SK-N-SH (cell line): Measurements from ENCODE around the gene MAPK1. TPM values are rescaled to one million over a fixed set of nuclear protein-coding genes. Genes with fewer than 3 reads are reported as not detected.

Experiments
- CTCF ChIA-PET: fragments of 300-600, 350-600 bp; formaldehyde crosslinking; extraction: SDS; loops from one replicate; lab custom pipeline; 2021; lab: Yijun Ruan, JAX
- POLR2A ChIA-PET: fragments of 350-600 bp; sonication (Branson Sonifier 250); formaldehyde crosslinking; extraction: SDS; loops from one replicate; lab custom pipeline; 2020; ENCODE audit warnings: antibody characterized with exemption, inconsistent platforms; lab: Yijun Ruan, JAX
- DNase-seq: peaks from one replicate; pipeline ENCODE4 v3.0.0; 2012
- H2AFZ ChIP-seq: fragments of 200-600 bp; sonication (generic); 2 replicates; pipeline ENCODE4 v1.8.1; 2016; ENCODE audit warnings: antibody characterized with exemption, mild to moderate bottlenecking, low read depth
- H3F3A ChIP-seq: fragments of 200-600 bp; sonication (generic); replicated peaks from 2 replicates; pipeline ENCODE3; 2016; ENCODE audit warnings: antibody characterized with exemption, mild to moderate bottlenecking; ENCODE audit not compliant: insufficient read depth
- H3K27ac ChIP-seq, 2 experiments: fragments of 200-500 bp in 1 of 2; fragments of 200-600 bp in 1 of 2; sonication (Bioruptor generic) in 1 of 2; sonication (generic), shearing (Covaris generic) in 1 of 2; 2 replicates each; pipeline versions ENCODE4 v1.5.1 to v1.6.1; 2014 to 2016; ENCODE audit warnings: low read depth in 2 of 2, inconsistent platforms in 1 of 2, low read length in 1 of 2, mild to moderate bottlenecking in 1 of 2, mixed read lengths in 1 of 2
- H3K27me3 ChIP-seq: fragments of 200-600 bp; sonication (generic), shearing (Covaris generic); 2 replicates; pipeline ENCODE4 v1.6.1; 2016; ENCODE audit warnings: mixed run types; ENCODE audit not compliant: insufficient read depth
- H3K36me3 ChIP-seq, 2 experiments: fragments of 200-500 bp in 1 of 2; fragments of 200-600 bp in 1 of 2; sonication (Bioruptor generic) in 1 of 2; sonication (generic) in 1 of 2; replicated peaks in 1 of 2; 2 replicates each; pipeline versions ENCODE3 to v1.5.1; 2014 to 2016; ENCODE audit warnings: low read length in 1 of 2, mild to moderate bottlenecking in 1 of 2; ENCODE audit not compliant: insufficient read depth in 2 of 2, control insufficient read depth in 1 of 2
- H3K4me1 ChIP-seq, 2 experiments: fragments of 200-500 bp in 1 of 2; fragments of 200-600 bp in 1 of 2; sonication (Bioruptor generic) in 1 of 2; sonication (generic), shearing (Covaris generic) in 1 of 2; 2 replicates each; pipeline versions ENCODE4 v1.5.1 to v1.6.1; 2014 to 2016; ENCODE audit warnings: low read depth in 1 of 2, low read length in 1 of 2, mixed run types in 1 of 2; ENCODE audit not compliant: insufficient read depth in 2 of 2, control insufficient read depth in 1 of 2
- H3K4me2 ChIP-seq: fragments of 200-600 bp; sonication (generic), shearing (Covaris generic); 2 replicates; pipeline ENCODE4 v1.6.1; 2017; ENCODE audit warnings: mixed run types
- H3K4me3 ChIP-seq, 2 experiments: fragments of 200-500 bp in 1 of 2; fragments of 200-600 bp in 1 of 2; sonication (Bioruptor generic) in 1 of 2; sonication (generic), shearing (Covaris generic) in 1 of 2; 2 replicates each; pipeline versions ENCODE4 v1.5.1 to v1.8.1; 2014 to 2016; ENCODE audit warnings: low read depth in 2 of 2, inconsistent platforms in 1 of 2, low read length in 1 of 2, mild to moderate bottlenecking in 1 of 2, mixed read lengths in 1 of 2, moderate library complexity in 1 of 2
- H3K79me2 ChIP-seq: fragments of 200-600 bp; sonication (generic); 2 replicates; pipeline ENCODE4 v1.8.1; 2017; ENCODE audit warnings: mild to moderate bottlenecking; ENCODE audit not compliant: insufficient read depth
- H3K9ac ChIP-seq: fragments of 200-600 bp; sonication (generic); 2 replicates; pipeline ENCODE4 v1.6.1; 2017; ENCODE audit warnings: mixed run types
- H3K9me2 ChIP-seq: fragments of 200-600 bp; sonication (generic); 2 replicates; pipeline ENCODE4 v1.6.1; 2017; ENCODE audit warnings: mixed run types
- H3K9me3 ChIP-seq: fragments of 200-600 bp; sonication (generic); 2 replicates; pipeline ENCODE4 v1.6.1; 2017; ENCODE audit warnings: mixed run types, mild to moderate bottlenecking, moderate library complexity
- H4K20me1 ChIP-seq: fragments of 200-600 bp; sonication (generic); 2 replicates; pipeline ENCODE4 v1.6.1; 2017; ENCODE audit warnings: mild to moderate bottlenecking, mixed run types; ENCODE audit not compliant: insufficient read depth
- CTCF ChIP-seq: fragments of 200-600 bp; sonication (generic); IDR thresholded peaks from 2 replicates; pipeline ENCODE4 v1.6.1; 2017; ENCODE audit warnings: antibody characterized with exemption, mild to moderate bottlenecking, moderate library complexity
- EZH2phosphoT487 ChIP-seq: fragments of 200-600 bp; sonication (generic); IDR thresholded peaks from 2 replicates; pipeline ENCODE4 v1.6.1; 2017; ENCODE audit warnings: low read depth, mixed run types, mild to moderate bottlenecking, antibody characterized with exemption, moderate library complexity, borderline replicate concordance
- FOSL2 ChIP-seq: IDR thresholded peaks from 2 replicates; pipeline ENCODE4 v1.4.0; 2012; ENCODE audit warnings: low read depth, mild to moderate bottlenecking, moderate library complexity, borderline replicate concordance
- FOXJ3 ChIP-seq: sonication (generic); formaldehyde crosslinking; IDR thresholded peaks from 2 replicates; pipeline ENCODE4 v1.5.1; 2020; ENCODE audit warnings: mild to moderate bottlenecking, missing genetic modification reagents
- FOXM1 ChIP-seq: IDR thresholded peaks from 2 replicates; pipeline ENCODE4 v1.4.0; 2012; ENCODE audit warnings: low read depth, mild to moderate bottlenecking
- GABPA ChIP-seq: IDR thresholded peaks from 2 replicates; pipeline ENCODE4 v1.4.0; 2012; ENCODE audit warnings: low read depth, mild to moderate bottlenecking
- JUND ChIP-seq: IDR thresholded peaks from 2 replicates; pipeline ENCODE4 v1.4.0; 2012
- MEF2A ChIP-seq: IDR thresholded peaks from 2 replicates; pipeline ENCODE4 v1.4.0; 2012; ENCODE audit warnings: low read depth, borderline replicate concordance
- NRF1 ChIP-seq: IDR thresholded peaks from 2 replicates; pipeline ENCODE4 v1.6.1; 2012; ENCODE audit warnings: low read depth, mild to moderate bottlenecking, low read length
- POLR2AphosphoS5 ChIP-seq: IDR thresholded peaks from 2 replicates; pipeline ENCODE4 v1.6.1; 2012; ENCODE audit warnings: low read depth, low read length
- RAD21 ChIP-seq: IDR thresholded peaks from 2 replicates; pipeline ENCODE4 v1.6.1; 2012; ENCODE audit warnings: mild to moderate bottlenecking, low read length
- RCOR1 ChIP-seq: fragments of 150-350 bp; IDR thresholded peaks from 2 replicates; pipeline ENCODE4 v1.6.1; 2017; ENCODE audit warnings: antibody characterized with exemption, low read length
- REST ChIP-seq: IDR thresholded peaks from 2 replicates; pipeline ENCODE4 v1.6.1; 2012; ENCODE audit warnings: mild to moderate bottlenecking, low read depth, low read length, moderate library complexity
- RXRA ChIP-seq: IDR thresholded peaks from 2 replicates; pipeline ENCODE4 v1.4.0; 2012; ENCODE audit warnings: low read depth, mild to moderate bottlenecking, borderline replicate concordance
- TCF12 ChIP-seq: IDR thresholded peaks from 2 replicates; pipeline ENCODE4 v1.4.0; 2012
- USF1 ChIP-seq: IDR thresholded peaks from 2 replicates; pipeline ENCODE4 v1.4.0; 2012; ENCODE audit warnings: low read depth, borderline replicate concordance
- USF2 ChIP-seq: fragments of 150-350 bp; IDR thresholded peaks from 2 replicates; pipeline ENCODE4 v1.6.1; 2017; ENCODE audit warnings: antibody characterized with exemption, low read length, low read depth, borderline replicate concordance
- YY1 ChIP-seq: IDR thresholded peaks from 2 replicates; pipeline ENCODE4 v1.4.0; 2012; ENCODE audit warnings: low read depth, mild to moderate bottlenecking
- WGBS: methylation state at CpG from one replicate; pipeline ENCODE4 v1.1.6; 2017; ENCODE audit warnings: low lambda C conversion rate; 5-methylcytosine and 5-hydroxymethylcytosine counted together
- polyA plus RNA-seq, 3 experiments: library from polyadenylated mRNA; depleted of rRNA; stranded (reverse); fragments of >200 nt; gene quantifications; 2 replicates each; pipeline ENCODE4 v1.2.3, GENCODE V29; 2012

MAPK1 gene
- polyA plus RNA-seq, 1 of the 3 experiments (the other 2 are of a cell fraction): 25.6 TPM

DNA sequence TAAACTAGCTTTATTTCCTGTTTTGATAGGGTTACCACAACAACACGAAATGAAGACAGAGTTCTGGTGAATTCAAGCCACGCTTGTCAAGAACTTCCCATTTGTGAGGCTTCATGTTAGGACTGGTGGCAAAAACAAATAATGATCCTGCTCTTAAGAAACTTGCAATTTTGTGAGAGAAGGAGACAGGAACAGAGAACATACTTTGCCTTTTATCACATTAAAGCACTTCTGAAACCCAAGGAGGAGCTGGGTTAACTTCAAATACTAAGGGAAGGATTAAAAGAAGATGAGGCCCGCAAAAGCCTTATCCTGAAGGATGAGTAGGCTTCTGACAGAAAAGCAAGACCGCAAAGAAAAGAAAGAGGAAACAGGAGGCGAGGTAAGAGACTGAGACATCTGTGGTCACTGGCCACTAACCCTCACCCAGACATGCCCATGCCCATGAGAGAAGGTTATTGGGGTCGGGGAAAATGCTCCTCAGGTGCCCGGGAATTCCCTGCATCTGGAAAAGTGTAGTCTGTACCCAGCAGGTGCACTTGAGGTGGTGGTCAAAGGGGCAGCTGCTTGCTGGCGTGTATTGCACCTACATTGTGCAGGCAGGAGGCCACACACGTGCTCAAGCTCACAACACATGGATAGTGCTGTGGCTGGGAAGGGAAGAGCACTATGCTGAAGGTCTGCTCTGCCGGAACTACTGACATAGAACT, 50.5 kb downstream of the MAPK1 start (continued):
- TF ChIP-seq REST (no peak), EZH2phosphoT487 (no peak), GABPA (no peak), RCOR1 (no peak), FOXJ3 (no peak), RXRA (no peak), NRF1 (no peak), RAD21 (no peak)

DNA sequence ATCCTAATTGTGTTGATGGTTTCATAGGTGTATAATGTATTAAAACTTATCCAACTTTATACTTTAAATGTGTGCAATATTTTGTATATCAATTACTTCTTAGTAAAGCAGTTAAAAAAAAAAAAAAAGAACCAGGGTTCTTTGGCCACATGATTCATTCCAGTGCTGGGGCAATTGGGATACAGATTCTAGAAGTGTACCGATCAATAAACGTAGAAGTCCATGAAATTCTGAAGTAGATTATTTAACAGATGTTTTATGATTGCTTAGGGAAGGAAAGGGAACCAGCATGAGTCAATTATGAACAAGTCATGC, 51.0 kb downstream of the MAPK1 start:
- Histone ChIP-seq H3K4me2 (peak overlapping the region; percentile 30; the same call in 1 of the 2 replicates), H2AFZ (no peak overlapping the region), H3K9me2 (no peaks in the 10 kb centered on the region), H3K27ac (peak overlapping the region in 1 of 2 experiments; percentile 92; a peak in 2 of 4 replicates), H3K4me3 (no peak overlapping the region), H3K36me3 (peaks cover 0 to 9% of the 10 kb centered on the region in 2 experiments), H3K9me3 (no peaks in the 10 kb centered on the region), H3K9ac (peak overlapping the region; percentile 36; the same call in 1 of the 2 replicates), H3K79me2 (peaks cover 96% of the 10 kb centered on the region), H4K20me1 (peaks cover 74% of the 10 kb centered on the region), H3K27me3 (no peaks in the 10 kb centered on the region), H3K4me1 (peaks cover 3 to 11% of the 10 kb centered on the region in 2 experiments; a peak in 3 of 4 replicates), H3F3A (peaks cover 14% of the 10 kb centered on the region)
- POLR2A ChIA-PET: no interaction called here
- WGBS: 66% methylated on average over 2 of the region's 2 CpGs
- no peak for DNase-seq
- TF ChIP-seq FOSL2 (0 out of 2 replicates have a peak, but pooled peaks have one; percentile 20), POLR2AphosphoS5 (no peak)
- CTCF ChIA-PET: no interaction called here

- Histone ChIP-seq H2AFZ (no peak overlapping the region), H3K9ac (peak overlapping the region; percentile 36; the same call in 1 of the 2 replicates), H3K4me3 (no peak overlapping the region), H3F3A (peaks cover 14% of the 10 kb centered on the region), H3K27ac (peak overlapping the region in 1 of 2 experiments; percentile 92; a peak in 2 of 4 replicates), H3K79me2 (peaks cover 96% of the 10 kb centered on the region), H3K36me3 (peaks cover 0 to 7% of the 10 kb centered on the region in 2 experiments), H3K4me2 (peak overlapping the region; percentile 30; the same call in 1 of the 2 replicates), H3K27me3 (no peaks in the 10 kb centered on the region), H4K20me1 (peaks cover 76% of the 10 kb centered on the region), H3K9me3 (no peaks in the 10 kb centered on the region), H3K9me2 (no peaks in the 10 kb centered on the region), H3K4me1 (peaks cover 3 to 11% of the 10 kb centered on the region in 2 experiments; a peak in 3 of 4 replicates)
- ChIA-PET POLR2A (no interaction called here), CTCF (no interaction called here)
- WGBS: 93% methylated on average over 2 of the region's 2 CpGs
- no peak for DNase-seq
- TF ChIP-seq MEF2A: no peak
- TF ChIP-seq TCF12: no peak
- TF ChIP-seq FOXJ3: no peak
- no peak for TF ChIP-seq RXRA
- no peak for TF ChIP-seq FOXM1
- TF ChIP-seq USF1: no peak
- no peak for TF ChIP-seq CTCF
- TF ChIP-seq JUND: no peak
- TF ChIP-seq FOSL2: no peak
- TF ChIP-seq RAD21: no peak
- TF ChIP-seq YY1: no peak
- TF ChIP-seq USF2: no peak
Observed at GRCh38 chr22:21815958-21816357, 51.5 kb downstream of the MAPK1 start.
